WTC11 (cell line): ENCODE data around the gene NCS1. TPM values are rescaled to one million over a fixed set of nuclear protein-coding genes. Genes with fewer than 3 reads are reported as not detected.

Source experiments
- ATAC-seq: fragments of 200-7000 bp; cut with Tn5 transposase; 2 replicates; pipeline ENCODE4 v1.10.0; 2021; ENCODE audit warnings: mild to moderate bottlenecking, moderate library complexity
- CTCF ChIA-PET: fragments of 300-600 bp; sonication (Branson Sonifier 250); formaldehyde crosslinking; loops from one replicate; lab custom pipeline; 2021; ENCODE audit warnings: antibody characterized with exemption; lab: Charles Lee
- POLR2A ChIA-PET: fragments of 350-600 bp; sonication (Branson Sonifier 250); formaldehyde crosslinking; loops from one replicate; lab custom pipeline; 2021; ENCODE audit warnings: antibody characterized with exemption; lab: Charles Lee
- DNase-seq: peaks from one replicate; pipeline ENCODE4 v3.0.0; 2021; ENCODE audit warnings: low spot score
- H3K27ac Mint-ChIP-seq: 2 replicates; pipeline ENCODE4 v1.8.0; 2021; ENCODE audit warnings: mixed read lengths
- H3K27me3 Mint-ChIP-seq: 2 replicates; pipeline ENCODE4 v1.8.0; 2021; ENCODE audit warnings: low read depth, mild to moderate bottlenecking, moderate library complexity, mixed read lengths
- H3K36me3 Mint-ChIP-seq: 2 replicates; pipeline ENCODE4 v1.8.0; 2021; ENCODE audit warnings: mixed read lengths
- H3K4me1 Mint-ChIP-seq: 2 replicates; pipeline ENCODE4 v1.8.0; 2022; ENCODE audit warnings: mixed read lengths
- H3K4me3 Mint-ChIP-seq: 2 replicates; pipeline ENCODE4 v1.8.0; 2021; ENCODE audit warnings: mild to moderate bottlenecking, moderate library complexity, mixed read lengths
- H3K9me3 Mint-ChIP-seq: 2 replicates; pipeline ENCODE4 v1.8.0; 2021; ENCODE audit warnings: mixed read lengths
- AFF4 ChIP-seq: sonication (generic); formaldehyde crosslinking; IDR thresholded peaks from 2 replicates; pipeline ENCODE4 v1.8.1; 2023; ENCODE audit warnings: mild to moderate bottlenecking, missing genetic modification reagents, borderline replicate concordance
- CBFB ChIP-seq: sonication (generic); formaldehyde crosslinking; IDR thresholded peaks from 2 replicates; pipeline ENCODE4 v1.8.1; 2022; ENCODE audit warnings: mild to moderate bottlenecking, low read depth, missing genetic modification reagents
- ETV6 ChIP-seq: sonication (generic); formaldehyde crosslinking; IDR thresholded peaks from 2 replicates; pipeline ENCODE4 v1.8.1; 2022; ENCODE audit warnings: mild to moderate bottlenecking, missing genetic modification reagents
- FOXK1 ChIP-seq: sonication (generic); formaldehyde crosslinking; IDR thresholded peaks from 2 replicates; pipeline ENCODE4 v1.8.0; 2022; ENCODE audit warnings: mild to moderate bottlenecking, moderate library complexity, missing genetic modification reagents
- GABPB1 ChIP-seq: sonication (generic); formaldehyde crosslinking; IDR thresholded peaks from 2 replicates; pipeline ENCODE4 v1.8.1; 2023; ENCODE audit warnings: mild to moderate bottlenecking, missing genetic modification reagents
- HMGA2 ChIP-seq: fragments of 250-450 bp; sonication (Bioruptor Pico); IDR thresholded peaks from 2 replicates; pipeline ENCODE4 v1.4.0; 2021; ENCODE audit warnings: mild to moderate bottlenecking, moderate library complexity
- NFYB ChIP-seq: sonication (generic); formaldehyde crosslinking; conservative IDR thresholded peaks from 2 replicates; pipeline ENCODE4 v1.8.0; 2022; ENCODE audit warnings: low read depth, missing genetic modification reagents
- RELA ChIP-seq: sonication (generic); formaldehyde crosslinking; IDR thresholded peaks from 2 replicates; pipeline ENCODE4 v1.8.1; 2022; ENCODE audit warnings: missing genetic modification reagents, mild to moderate bottlenecking, borderline replicate concordance
- SMAD3 ChIP-seq: sonication (generic); formaldehyde crosslinking; IDR thresholded peaks from 2 replicates; pipeline ENCODE4 v1.8.0; 2022; ENCODE audit warnings: missing genetic modification reagents, mild to moderate bottlenecking, borderline replicate concordance
- SOX15 ChIP-seq: fragments of 250-450 bp; sonication (Bioruptor Pico); IDR thresholded peaks from 2 replicates; pipeline ENCODE4 v1.9.0; 2021; ENCODE audit warnings: mild to moderate bottlenecking
- SP1 ChIP-seq: sonication (generic); formaldehyde crosslinking; conservative IDR thresholded peaks from 2 replicates; pipeline ENCODE4 v1.8.1; 2022; ENCODE audit warnings: missing genetic modification reagents
- STAT6 ChIP-seq: sonication (generic); formaldehyde crosslinking; conservative IDR thresholded peaks from 2 replicates; pipeline ENCODE4 v1.8.1; 2023; ENCODE audit warnings: mild to moderate bottlenecking, low read depth, missing genetic modification reagents, moderate library complexity
- TP53 ChIP-seq: sonication (generic); formaldehyde crosslinking; IDR thresholded peaks from 2 replicates; pipeline ENCODE4 v1.8.1; 2023; ENCODE audit warnings: mild to moderate bottlenecking, missing genetic modification reagents
- ZBTB43 ChIP-seq: sonication (generic); formaldehyde crosslinking; IDR thresholded peaks from 2 replicates; pipeline ENCODE4 v1.8.1; 2023; ENCODE audit warnings: mild to moderate bottlenecking, missing genetic modification reagents
- ZMAT4 ChIP-seq: fragments of 250-450 bp; sonication (Bioruptor Pico); IDR thresholded peaks from 2 replicates; pipeline ENCODE4 v1.9.0; 2021; ENCODE audit warnings: mild to moderate bottlenecking
- ZNF121 ChIP-seq: sonication (generic); formaldehyde crosslinking; IDR thresholded peaks from 2 replicates; pipeline ENCODE4 v1.8.0; 2023; ENCODE audit warnings: missing genetic modification reagents
- ZNF263 ChIP-seq: sonication (generic); formaldehyde crosslinking; IDR thresholded peaks from 2 replicates; pipeline ENCODE4 v1.8.1; 2022; ENCODE audit warnings: low read depth, mild to moderate bottlenecking, moderate library complexity, missing genetic modification reagents
- ZNF281 ChIP-seq: sonication (generic); formaldehyde crosslinking; IDR thresholded peaks from 2 replicates; pipeline ENCODE4 v1.8.0; 2023; ENCODE audit warnings: mild to moderate bottlenecking, missing genetic modification reagents
- ZNF416 ChIP-seq: fragments of 250-450 bp; sonication (Bioruptor Pico); IDR thresholded peaks from 2 replicates; pipeline ENCODE4 v1.9.0; 2021; ENCODE audit warnings: mild to moderate bottlenecking, inconsistent platforms
- ZNF671 ChIP-seq: fragments of 250-450 bp; sonication (Bioruptor Pico); IDR thresholded peaks from 2 replicates; pipeline ENCODE4 v1.8.0; 2021; ENCODE audit warnings: mild to moderate bottlenecking
- ZSCAN18 ChIP-seq: fragments of 250-450 bp; sonication (Bioruptor Pico); IDR thresholded peaks from 2 replicates; pipeline ENCODE4 v2.1.2; 2022; ENCODE audit warnings: mild to moderate bottlenecking, moderate library complexity
- total RNA-seq: library from RNA; stranded (reverse); gene quantifications from 3 replicates; pipeline ENCODE4 v1.2.3, GENCODE V29; 2021

NCS1 gene
- total RNA-seq, 1 experiment from 2014 or later: 32.4 TPM

GRCh38 chr9:130240410-130241197 lies 68.4 kb downstream of the NCS1 start (continued):
- TF ChIP-seq AFF4 (CRISPR knock-in tag): no peak
- no peak for TF ChIP-seq STAT6 (CRISPR knock-in tag)
- no peak for TF ChIP-seq SMAD3 (CRISPR knock-in tag)
- no peak for TF ChIP-seq GABPB1 (CRISPR knock-in tag)
- TF ChIP-seq ZBTB43 (CRISPR knock-in tag): no peak
- TF ChIP-seq ETV6 (CRISPR knock-in tag): no peak

- Mint-ChIP-seq H3K27ac (no peak overlapping the region), H3K4me1 (peaks cover 14% of the 10 kb centered on the region), H3K9me3 (no peaks in the 10 kb centered on the region), H3K4me3 (no peak overlapping the region), H3K27me3 (peaks cover 14% of the 10 kb centered on the region), H3K36me3 (no peaks in the 10 kb centered on the region)
- ATAC-seq (no peak), DNase-seq (no peak)
- POLR2A ChIA-PET: no interaction called here
- CTCF ChIA-PET: interaction anchor here (1.2 to 2.3 kb wide), 3 partner anchors 56 to 74 kb away, joined by 3 to 8 read pairs (median 6); no protein-coding TSS in a partner anchor
- no peak for TF ChIP-seq FOXK1 (CRISPR knock-in tag)
- TF ChIP-seq CBFB: no peak
- no peak for TF ChIP-seq SOX15 (CRISPR knock-in tag)
- TF ChIP-seq ZNF121: no peak
- TF ChIP-seq ZSCAN18 (CRISPR knock-in tag): no peak
- no peak for TF ChIP-seq TP53
- no peak for TF ChIP-seq NFYB (CRISPR knock-in tag)
- no peak for TF ChIP-seq ZNF263 (CRISPR knock-in tag)
- no peak for TF ChIP-seq SP1 (CRISPR knock-in tag)
- TF ChIP-seq ZNF416: no peak
- TF ChIP-seq ZNF671: no peak
- no peak for TF ChIP-seq HMGA2 (CRISPR knock-in tag)
- TF ChIP-seq ZNF281 (CRISPR knock-in tag): no peak
- TF ChIP-seq ZMAT4 (CRISPR knock-in tag): no peak
- no peak for TF ChIP-seq RELA
Measured at GRCh38 chr9:130241198-130241535, 69.0 kb downstream of the NCS1 start.
